ENCODE measurements around the gene SLC15A3. TPM values are rescaled to one million over a fixed set of nuclear protein-coding genes. Genes with fewer than 3 reads are reported as not detected.
A peak's percentile ranks its signal among the peaks of the same experiment; 100 is the strongest.

Gene SLC15A3
- total RNA-seq, 6 donors from 2014 or later: 29.5 to 186 (median 115) TPM

- Histone ChIP-seq H3K4me1 (peaks cover 23 to 49% (median 33%) of the 10 kb centered on the region in 4 donors), H3K4me3 (no peak overlapping the region), H3K9me3 (no peaks in the 10 kb centered on the region), H3K36me3 (peaks cover 17 to 40% (median 31%) of the 10 kb centered on the region in 4 donors), H3K27me3 (no peaks in the 10 kb centered on the region), H3K27ac (no peak overlapping the region)
- 81 to 87% methylated on average over 4 of the region's 4 CpGs for WGBS, 2 donors
- ATAC-seq (ENCODE audit: low FRiP score in 2 of 2) (peak in 1 of 2 donors; percentile 29), DNase-seq (peak in 1 of 2 donors; percentile 17)
- TF ChIP-seq POLR2A (IDR thresholded peaks at IDR 0.05) (no peak), EP300 (IDR thresholded peaks at IDR 0.05) (no peak), POLR2AphosphoS5 (IDR thresholded peaks at IDR 0.05) (no peak), CTCF (IDR thresholded peaks at IDR 0.05) (no peak)
Measured at GRCh38 chr11:60918251-60918938, 33.6 kb downstream of the SLC15A3 start.

- H3K4me1 ChIP-seq: peaks cover 32 to 59% (median 39%) of the 10 kb centered on the region in 4 donors
- no peak overlapping the region for H3K4me3 ChIP-seq
- no peaks in the 10 kb centered on the region for H3K27me3 ChIP-seq
- WGBS, 2 donors: 71 to 83% methylated on average over 1 of the region's 1 CpG
- no peaks in the 10 kb centered on the region for H3K9me3 ChIP-seq
- H3K36me3 ChIP-seq: peaks cover 17 to 29% (median 24%) of the 10 kb centered on the region in 4 donors
- ATAC-seq (ENCODE audit: low FRiP score in 2 of 2) (no peak), DNase-seq (no peak)
- no peak overlapping the region for H3K27ac ChIP-seq
- no peak for TF ChIP-seq CTCF (IDR thresholded peaks at IDR 0.05)
- no peak for TF ChIP-seq EP300 (IDR thresholded peaks at IDR 0.05)
- TF ChIP-seq POLR2A (IDR thresholded peaks at IDR 0.05): no peak
- TF ChIP-seq POLR2AphosphoS5 (IDR thresholded peaks at IDR 0.05): no peak
Measured at GRCh38 chr11:60917267-60917666, 34.7 kb downstream of the SLC15A3 start.

GRCh38 chr11:60916669-60917206 is 35.2 kb downstream of the SLC15A3 start:
- H3K27ac ChIP-seq: peak overlapping the region in 1 of 4 donors; percentile 94
- H3K9me3 ChIP-seq: no peaks in the 10 kb centered on the region
- WGBS, 2 donors: 74 to 87% methylated on average over 2 to 3 of the region's 3 CpGs
- no peaks in the 10 kb centered on the region for H3K27me3 ChIP-seq
- peaks cover 13 to 24% (median 18%) of the 10 kb centered on the region in 4 donors for H3K36me3 ChIP-seq
- no peak overlapping the region for H3K4me3 ChIP-seq
- no peak for TF ChIP-seq CTCF (IDR thresholded peaks at IDR 0.05)
- TF ChIP-seq POLR2AphosphoS5 (IDR thresholded peaks at IDR 0.05): no peak
- DNase-seq (no peak), ATAC-seq (ENCODE audit: low FRiP score in 2 of 2) (no peak)
- peaks cover 32 to 59% (median 39%) of the 10 kb centered on the region in 4 donors for H3K4me1 ChIP-seq

GRCh38 chr11:60915248-60915914 is 36.6 kb downstream of the SLC15A3 start:
- WGBS, 2 donors: 4 to 7% methylated on average over 17 of the region's 17 CpGs
- peak in 1 of 2 donors; percentile 26 for TF ChIP-seq POLR2AphosphoS5 (IDR thresholded peaks at IDR 0.05)
- TF ChIP-seq CTCF (IDR thresholded peaks at IDR 0.05): peak in 4 of 6 experiments; percentile 16 to 47 (median 28)
- TF ChIP-seq EP300 (IDR thresholded peaks at IDR 0.05): no peak
- TF ChIP-seq POLR2A (IDR thresholded peaks at IDR 0.05): peak in 1 of 4 donors; percentile 19
- Histone ChIP-seq H3K27ac (peak overlapping the region; percentile 81 to 94 (median 92)), H3K36me3 (peaks cover 0 to 10% (median 5%) of the 10 kb centered on the region in 4 donors), H3K4me3 (peak overlapping the region; percentile 60 to 84 (median 76)), H3K4me1 (peaks cover 44 to 59% (median 50%) of the 10 kb centered on the region in 4 donors), H3K27me3 (no peaks in the 10 kb centered on the region), H3K9me3 (no peaks in the 10 kb centered on the region)
- DNase-seq: peak in 1 of 2 donors; percentile 89
- ATAC-seq (ENCODE audit: low FRiP score in 2 of 2): peak; percentile 70 to 77
